ENCODE results near the gene PHACTR1. TPM values are rescaled to one million over a fixed set of nuclear protein-coding genes. Genes with fewer than 3 reads are reported as not detected.

The PHACTR1 gene
- total and polyA plus RNA-seq, 4 donors: 0.31 to 1.5 (median 0.79) TPM

DNA sequence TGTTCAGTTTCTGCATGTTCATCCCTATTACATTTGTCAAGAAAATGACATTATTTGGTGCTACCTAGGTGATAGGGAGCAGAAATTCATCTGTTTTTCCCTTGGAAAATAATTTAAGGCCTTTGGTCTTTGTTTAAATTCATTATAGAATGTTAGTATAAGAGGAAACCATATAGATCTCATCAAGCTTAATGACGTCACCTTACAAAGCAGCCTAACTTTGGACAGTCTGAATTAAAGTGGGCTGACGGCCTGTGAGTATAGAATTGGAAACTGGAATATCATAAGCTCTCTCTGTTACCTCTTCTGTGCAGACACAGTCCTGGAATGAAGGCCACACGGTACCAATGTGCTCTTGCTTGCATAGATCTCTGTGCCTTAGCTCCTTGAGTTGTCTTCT lies 503.7 kb downstream of the PHACTR1 start (continued):
- TF ChIP-seq, protein P1, sequence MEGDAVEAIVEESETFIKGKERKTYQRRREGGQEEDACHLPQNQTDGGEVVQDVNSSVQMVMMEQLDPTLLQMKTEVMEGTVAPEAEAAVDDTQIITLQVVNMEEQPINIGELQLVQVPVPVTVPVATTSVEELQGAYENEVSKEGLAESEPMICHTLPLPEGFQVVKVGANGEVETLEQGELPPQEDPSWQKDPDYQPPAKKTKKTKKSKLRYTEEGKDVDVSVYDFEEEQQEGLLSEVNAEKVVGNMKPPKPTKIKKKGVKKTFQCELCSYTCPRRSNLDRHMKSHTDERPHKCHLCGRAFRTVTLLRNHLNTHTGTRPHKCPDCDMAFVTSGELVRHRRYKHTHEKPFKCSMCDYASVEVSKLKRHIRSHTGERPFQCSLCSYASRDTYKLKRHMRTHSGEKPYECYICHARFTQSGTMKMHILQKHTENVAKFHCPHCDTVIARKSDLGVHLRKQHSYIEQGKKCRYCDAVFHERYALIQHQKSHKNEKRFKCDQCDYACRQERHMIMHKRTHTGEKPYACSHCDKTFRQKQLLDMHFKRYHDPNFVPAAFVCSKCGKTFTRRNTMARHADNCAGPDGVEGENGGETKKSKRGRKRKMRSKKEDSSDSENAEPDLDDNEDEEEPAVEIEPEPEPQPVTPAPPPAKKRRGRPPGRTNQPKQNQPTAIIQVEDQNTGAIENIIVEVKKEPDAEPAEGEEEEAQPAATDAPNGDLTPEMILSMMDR (IDR thresholded peaks at IDR 0.05; ENCODE audit: low read depth, low read length, missing input control): no peak
- TF ChIP-seq HNF4G (IDR thresholded peaks at IDR 0.05): no peak

GRCh38 chr6:13222048-13222447 lies 505.5 kb downstream of the PHACTR1 start:
- no peak overlapping the region for H3K27ac ChIP-seq (ENCODE audit: low read depth in 1 of 2, low read length in 2 of 2)
- no peak for DNase-seq (ENCODE audit: low spot score)
- H3K27me3 ChIP-seq (ENCODE audit: control insufficient read depth in 4 of 4, insufficient read depth in 4 of 4, low read length in 3 of 4): no peaks in the 10 kb centered on the region

More at GRCh38 chr6:13222048-13222447, 505.5 kb downstream of the PHACTR1 start:
- H3K9ac ChIP-seq (ENCODE audit: low read depth in 1 of 2, low read length in 2 of 2): no peak overlapping the region
- no peaks in the 10 kb centered on the region for H3K9me3 ChIP-seq (ENCODE audit: control insufficient read depth in 4 of 4, low read length in 3 of 4)
- TF ChIP-seq JUND (IDR thresholded peaks at IDR 0.05) (no peak), TAF1 (conservative IDR thresholded peaks at IDR 0.05) (no peak), RAD21 (IDR thresholded peaks at IDR 0.05) (no peak), HNF4A (conservative IDR thresholded peaks at IDR 0.05) (no peak), FOXA1 (IDR thresholded peaks at IDR 0.05) (no peak), RXRA (IDR thresholded peaks at IDR 0.05) (no peak), GABPA (IDR thresholded peaks at IDR 0.05 in 1 of 2, conservative IDR thresholded peaks at IDR 0.05 in 1 of 2) (no peak), NR2F2 (IDR thresholded peaks at IDR 0.05) (no peak), FOXA2 (IDR thresholded peaks at IDR 0.05) (no peak), EGR1 (IDR thresholded peaks at IDR 0.05; ENCODE audit: low read depth in 2 of 2) (no peak), REST (IDR thresholded peaks at IDR 0.05) (no peak)
- TF ChIP-seq, protein P2, sequence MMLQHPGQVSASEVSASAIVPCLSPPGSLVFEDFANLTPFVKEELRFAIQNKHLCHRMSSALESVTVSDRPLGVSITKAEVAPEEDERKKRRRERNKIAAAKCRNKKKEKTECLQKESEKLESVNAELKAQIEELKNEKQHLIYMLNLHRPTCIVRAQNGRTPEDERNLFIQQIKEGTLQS (IDR thresholded peaks at IDR 0.05): no peak
- TF ChIP-seq, protein P1 (IDR thresholded peaks at IDR 0.05; ENCODE audit: low read depth, low read length, missing input control): no peak
- H3K36me3 ChIP-seq (ENCODE audit: control insufficient read depth in 4 of 4, insufficient read depth in 3 of 4, low read depth in 1 of 4, low read length in 3 of 4): no peaks in the 10 kb centered on the region
- 87% methylated on average over 4 of the region's 4 CpGs for WGBS
- H3K4me1 ChIP-seq (ENCODE audit: control insufficient read depth in 4 of 4, insufficient read depth in 4 of 4, low read length in 3 of 4): peaks cover 0 to 3% (median 0%) of the 10 kb centered on the region in 4 donors
- H3K4me3 ChIP-seq (ENCODE audit: low read depth in 1 of 3, low read length in 3 of 3): no peak overlapping the region

All from liver (tissue), 9 donors.